Measurements from ENCODE around the gene GIT1.

The GIT1 gene

DNA sequence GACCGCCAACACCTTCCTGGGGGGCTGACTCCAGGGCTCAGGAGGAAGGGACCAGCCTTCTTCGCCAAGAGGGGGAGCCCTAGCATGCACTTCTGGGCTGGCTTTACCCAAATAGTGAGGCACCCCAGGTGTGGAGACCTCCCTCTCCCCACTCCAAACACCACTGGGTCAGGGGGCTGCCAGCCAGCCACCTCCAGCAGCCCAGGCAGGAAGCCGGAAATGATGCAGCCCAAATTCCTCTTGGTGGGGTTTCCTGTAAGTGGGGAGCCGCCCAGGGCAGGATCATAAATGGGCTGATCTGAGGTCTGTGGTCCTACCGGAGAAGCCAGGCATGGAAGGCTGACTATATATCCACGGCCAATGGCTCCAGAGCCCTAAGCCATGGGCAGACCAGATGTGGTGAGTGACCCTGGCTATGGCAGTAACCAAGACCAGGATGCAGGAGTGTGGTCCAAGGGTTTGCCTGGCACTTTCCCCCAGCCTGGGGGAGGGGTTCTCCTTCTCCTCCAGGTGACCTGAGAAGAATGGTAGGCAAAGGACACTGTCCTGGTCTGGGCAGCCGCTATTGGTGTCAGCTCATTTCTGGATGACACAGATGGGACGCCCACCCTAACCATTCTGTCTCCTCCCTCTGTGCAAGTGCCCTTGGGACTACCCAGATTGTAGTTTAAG lies 4.2 kb downstream of the GIT1 start:
- Histone ChIP-seq H3K27me3 (ENCODE audit: insufficient read depth, low read depth, severe bottlenecking) (no peaks in the 10 kb centered on the region), H3K9me3 (ENCODE audit: severe bottlenecking) (no peaks in the 10 kb centered on the region), H3K27ac (no peak overlapping the region), H3K36me3 (peaks cover 28% of the 10 kb centered on the region), H3K4me3 (ENCODE audit: low read depth, low read length) (no peak overlapping the region)
- TF ChIP-seq, protein P1, sequence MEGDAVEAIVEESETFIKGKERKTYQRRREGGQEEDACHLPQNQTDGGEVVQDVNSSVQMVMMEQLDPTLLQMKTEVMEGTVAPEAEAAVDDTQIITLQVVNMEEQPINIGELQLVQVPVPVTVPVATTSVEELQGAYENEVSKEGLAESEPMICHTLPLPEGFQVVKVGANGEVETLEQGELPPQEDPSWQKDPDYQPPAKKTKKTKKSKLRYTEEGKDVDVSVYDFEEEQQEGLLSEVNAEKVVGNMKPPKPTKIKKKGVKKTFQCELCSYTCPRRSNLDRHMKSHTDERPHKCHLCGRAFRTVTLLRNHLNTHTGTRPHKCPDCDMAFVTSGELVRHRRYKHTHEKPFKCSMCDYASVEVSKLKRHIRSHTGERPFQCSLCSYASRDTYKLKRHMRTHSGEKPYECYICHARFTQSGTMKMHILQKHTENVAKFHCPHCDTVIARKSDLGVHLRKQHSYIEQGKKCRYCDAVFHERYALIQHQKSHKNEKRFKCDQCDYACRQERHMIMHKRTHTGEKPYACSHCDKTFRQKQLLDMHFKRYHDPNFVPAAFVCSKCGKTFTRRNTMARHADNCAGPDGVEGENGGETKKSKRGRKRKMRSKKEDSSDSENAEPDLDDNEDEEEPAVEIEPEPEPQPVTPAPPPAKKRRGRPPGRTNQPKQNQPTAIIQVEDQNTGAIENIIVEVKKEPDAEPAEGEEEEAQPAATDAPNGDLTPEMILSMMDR (IDR thresholded peaks at IDR 0.05; ENCODE audit: low read depth, low read length), result peak; percentile 39
- no peak for DNase-seq

DNA sequence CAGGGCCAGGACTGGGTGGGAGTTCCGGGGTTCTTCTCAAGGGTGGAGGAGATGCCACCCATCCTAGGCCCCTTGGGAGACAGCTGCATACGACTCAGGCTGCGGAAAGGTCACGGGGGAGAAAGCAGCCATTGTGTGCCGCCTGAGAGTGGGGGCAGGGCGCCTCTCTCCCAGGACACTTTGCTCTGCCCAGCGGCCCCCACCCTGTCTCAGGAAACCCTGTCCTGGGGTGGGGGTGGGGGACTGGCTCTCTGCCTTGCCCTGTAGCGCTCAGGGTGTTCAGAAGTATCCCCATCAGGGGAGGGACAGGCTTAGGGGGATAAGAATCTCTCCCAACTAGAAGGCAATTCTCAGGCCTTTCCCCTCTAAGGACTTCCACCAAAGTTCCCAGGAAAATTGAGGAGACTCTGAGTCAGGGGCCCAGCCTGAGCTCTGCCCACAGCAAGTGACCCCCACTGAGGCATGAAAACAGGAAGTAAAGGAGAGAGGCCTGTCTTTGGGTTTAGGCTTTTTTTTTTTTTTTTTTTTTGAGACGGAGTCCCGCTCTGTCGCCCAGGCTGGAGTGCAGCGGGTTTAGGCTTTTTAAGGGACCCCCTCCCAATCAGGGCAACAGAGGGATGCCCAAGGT lies 4.9 kb downstream of the GIT1 start:
- TF ChIP-seq, protein P1 (IDR thresholded peaks at IDR 0.05; ENCODE audit: low read depth, low read length), result no peak
- no peak overlapping the region for H3K4me3 ChIP-seq (ENCODE audit: low read depth, low read length)
- no peak for DNase-seq
- H3K9me3 ChIP-seq (ENCODE audit: severe bottlenecking), result no peaks in the 10 kb centered on the region
- peaks cover 34% of the 10 kb centered on the region for H3K36me3 ChIP-seq
- no peaks in the 10 kb centered on the region for H3K27me3 ChIP-seq (ENCODE audit: insufficient read depth, low read depth, severe bottlenecking)
- H3K27ac ChIP-seq, result no peak overlapping the region

DNA sequence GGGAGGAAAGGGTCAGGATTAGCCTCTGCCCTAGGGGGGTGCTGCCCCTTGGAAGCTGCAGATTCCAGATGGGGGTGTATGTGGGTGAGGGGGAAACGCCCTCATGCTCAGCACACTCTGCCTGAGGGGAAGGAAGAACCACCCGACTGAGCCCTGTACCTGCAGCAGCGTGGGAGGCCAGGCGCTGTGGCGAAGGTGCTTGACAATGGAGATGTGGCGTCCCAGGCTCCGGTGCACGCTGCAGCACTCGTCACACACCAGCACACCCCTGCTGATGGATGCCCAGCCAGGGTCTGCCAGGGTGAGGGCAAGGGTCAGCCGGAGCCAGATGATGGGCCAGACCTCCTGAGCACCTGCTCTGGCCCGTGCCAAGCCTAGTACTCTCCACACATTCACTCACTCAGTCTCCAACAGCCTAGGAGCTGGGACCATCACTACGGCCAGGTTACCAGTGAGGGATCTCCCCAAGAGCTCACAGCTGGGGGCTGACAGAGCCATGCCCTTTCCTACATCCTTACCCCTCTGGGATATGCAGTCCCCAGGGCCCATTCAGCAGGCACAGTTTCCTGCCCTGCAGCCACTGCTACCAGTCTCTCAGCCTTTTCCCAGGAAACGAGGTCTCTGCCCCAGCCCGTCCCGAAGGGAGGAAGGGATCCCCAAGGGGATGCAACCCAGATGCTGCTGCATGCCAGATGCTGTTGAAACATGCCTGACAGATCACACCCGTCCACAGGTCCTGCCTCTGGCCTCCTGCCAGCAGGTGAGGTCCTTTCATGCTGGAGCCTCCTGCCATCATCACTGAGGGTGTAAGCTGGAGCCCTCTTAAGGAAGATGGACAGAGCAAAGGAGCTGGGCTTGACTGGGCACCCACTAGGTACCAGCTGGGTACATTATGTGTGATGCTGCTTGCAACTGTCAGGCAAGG lies 5.9 kb downstream of the GIT1 start:
- Histone ChIP-seq H3K9me3 (ENCODE audit: severe bottlenecking) (no peaks in the 10 kb centered on the region), H3K36me3 (peaks cover 41% of the 10 kb centered on the region), H3K27me3 (ENCODE audit: insufficient read depth, low read depth, severe bottlenecking) (no peaks in the 10 kb centered on the region), H3K27ac (no peak overlapping the region), H3K4me3 (ENCODE audit: low read depth, low read length) (no peak overlapping the region)
- DNase-seq, result no peak
- TF ChIP-seq, protein P1 (IDR thresholded peaks at IDR 0.05; ENCODE audit: low read depth, low read length), result no peak

DNA sequence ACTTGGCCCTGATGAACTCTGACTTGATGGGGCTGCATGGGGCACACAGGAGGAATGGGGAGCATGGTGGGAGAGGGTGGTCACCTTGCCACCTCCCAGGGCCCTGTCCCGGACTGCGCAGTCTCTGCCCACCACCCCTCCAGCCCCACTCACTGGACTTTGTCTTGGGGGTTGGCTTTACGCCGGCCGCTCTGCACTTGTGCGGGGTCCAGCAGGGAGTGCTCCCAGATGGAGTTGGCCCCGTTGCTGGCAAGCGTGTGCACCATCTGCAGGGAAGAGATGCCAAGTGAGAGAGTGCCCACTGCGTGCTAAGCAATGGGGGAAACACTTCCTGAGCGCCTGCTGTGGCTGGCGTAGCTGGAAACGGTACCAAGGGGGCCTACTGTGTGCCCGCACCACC lies 6.7 kb downstream of the GIT1 start:
- TF ChIP-seq, protein P1 (IDR thresholded peaks at IDR 0.05; ENCODE audit: low read depth, low read length), result no peak
- Histone ChIP-seq H3K36me3 (peaks cover 49% of the 10 kb centered on the region), H3K27ac (no peak overlapping the region), H3K9me3 (ENCODE audit: severe bottlenecking) (no peaks in the 10 kb centered on the region), H3K27me3 (ENCODE audit: insufficient read depth, low read depth, severe bottlenecking) (no peaks in the 10 kb centered on the region), H3K4me3 (ENCODE audit: low read depth, low read length) (no peak overlapping the region)
- DNase-seq, result no peak

DNA sequence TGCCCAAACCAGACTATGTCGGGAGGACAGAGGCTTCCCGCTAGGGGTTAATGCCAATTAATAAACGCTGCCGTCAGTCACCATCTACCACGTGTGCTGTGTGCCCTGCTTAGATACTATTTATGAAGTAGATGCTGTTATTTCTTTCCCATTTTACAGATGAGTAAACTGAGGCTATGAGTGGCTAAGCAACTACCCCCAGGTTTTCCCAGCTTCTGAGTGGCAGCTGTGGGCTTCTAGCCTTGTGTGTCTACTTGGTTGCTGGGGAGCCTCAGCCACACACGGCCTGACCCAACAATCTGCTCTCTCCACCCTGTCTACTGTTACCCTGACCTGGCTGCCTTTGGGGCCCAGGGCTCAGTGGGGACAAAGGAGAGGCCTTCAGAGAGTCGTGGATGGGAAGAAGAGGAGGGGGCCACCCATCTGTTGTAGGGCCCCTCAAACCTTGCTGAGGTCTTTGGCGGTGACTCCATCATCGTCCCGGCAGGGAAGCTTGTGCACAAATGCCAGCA lies 7.1 kb downstream of the GIT1 start:
- no peaks in the 10 kb centered on the region for H3K27me3 ChIP-seq (ENCODE audit: insufficient read depth, low read depth, severe bottlenecking)
- peaks cover 53% of the 10 kb centered on the region for H3K36me3 ChIP-seq
- TF ChIP-seq, protein P1 (IDR thresholded peaks at IDR 0.05; ENCODE audit: low read depth, low read length), result no peak
- no peak overlapping the region for H3K4me3 ChIP-seq (ENCODE audit: low read depth, low read length)
- DNase-seq, result no peak
- H3K27ac ChIP-seq, result no peak overlapping the region
- no peaks in the 10 kb centered on the region for H3K9me3 ChIP-seq (ENCODE audit: severe bottlenecking)

Measured in WERI-Rb-1 (cell line).